ENCODE measurements around the gene CHN2.

- TF ChIP-seq CSDC2 (CRISPR knock-in tag; IDR thresholded peaks at IDR 0.05): no peak
- TF ChIP-seq ZFP30 (CRISPR knock-in tag; IDR thresholded peaks at IDR 0.05): no peak
- no peak for TF ChIP-seq TSHZ2 (CRISPR knock-in tag; IDR thresholded peaks at IDR 0.05)
- no peak for TF ChIP-seq ZNF565 (CRISPR knock-in tag; conservative IDR thresholded peaks at IDR 0.05; ENCODE audit: low read depth)
- no peak for TF ChIP-seq CREB5 (CRISPR knock-in tag; IDR thresholded peaks at IDR 0.05; ENCODE audit: low read depth)
- TF ChIP-seq PPARA (CRISPR knock-in tag; IDR thresholded peaks at IDR 0.05; ENCODE audit: borderline replicate concordance): no peak
- TF ChIP-seq TOX (CRISPR knock-in tag; IDR thresholded peaks at IDR 0.05; ENCODE audit: borderline replicate concordance): no peak
- TF ChIP-seq ZC3H10 (CRISPR knock-in tag; IDR thresholded peaks at IDR 0.05): no peak
- TF ChIP-seq ESRRG (CRISPR knock-in tag; IDR thresholded peaks at IDR 0.05): no peak
- no peak for TF ChIP-seq OSR1 (CRISPR knock-in tag; IDR thresholded peaks at IDR 0.05)
- TF ChIP-seq ZFP3 (CRISPR knock-in tag; IDR thresholded peaks at IDR 0.05): no peak
- no peak for TF ChIP-seq ARNTL (CRISPR knock-in tag; IDR thresholded peaks at IDR 0.05; ENCODE audit: borderline replicate concordance, low read depth)
Measured at GRCh38 chr7:29254591-29254990, 60.0 kb downstream of the CHN2 start.

Measured in SK-N-SH treated with all-trans-retinoic acid at 6 μM for 48 hours (cell line).